ENCODE measurements around the gene NFYA. TPM values are rescaled to one million over a fixed set of nuclear protein-coding genes. Genes with fewer than 3 reads are reported as not detected.
A peak's percentile ranks its signal among the peaks of the same experiment; 100 is the strongest.

The NFYA gene
- total and polyA plus RNA-seq, 9 of the 15 experiments (the other 6 are each of a cell fraction or from before 2014, with no cell fraction given): 7.3 to 37.1 (median 21.8) TPM

DNA sequence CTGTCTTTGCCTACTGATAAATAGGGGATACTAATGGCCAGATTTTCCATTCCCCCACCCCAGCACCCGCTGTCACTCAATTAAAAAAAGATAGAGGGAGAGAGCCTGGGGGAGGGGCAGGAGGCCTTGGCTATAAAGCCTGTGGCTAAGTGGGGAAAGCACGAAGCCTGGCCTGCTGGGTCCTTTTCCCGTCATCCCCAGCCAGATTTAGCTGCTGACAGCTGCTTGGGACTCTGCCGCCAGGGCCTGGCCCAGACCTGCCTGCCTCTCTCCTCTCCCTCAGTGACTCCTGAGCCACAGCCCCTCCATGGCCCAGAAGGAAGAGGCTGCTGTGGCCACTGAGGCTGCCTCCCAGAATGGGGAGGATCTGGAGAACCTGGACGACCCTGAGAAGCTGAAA is 19.7 kb upstream of the NFYA start, which contains the start of gene APOBEC2:
Gene APOBEC2, plus strand, starts transcription at position 162 of the 400 bp plus-strand sequence. Its CDS starts 146 bp downstream, at position 308.
- TF ChIP-seq POLR2G (IDR thresholded peaks at IDR 0.05; ENCODE audit: low read depth, low read length) (0 out of 2 replicates have a peak, but pooled peaks have one; percentile 26), XRCC4 (IDR thresholded peaks at IDR 0.05; ENCODE audit: extremely low read depth, insufficient read depth, insufficient read length) (no peak)
- TF ChIP-seq, protein P1, sequence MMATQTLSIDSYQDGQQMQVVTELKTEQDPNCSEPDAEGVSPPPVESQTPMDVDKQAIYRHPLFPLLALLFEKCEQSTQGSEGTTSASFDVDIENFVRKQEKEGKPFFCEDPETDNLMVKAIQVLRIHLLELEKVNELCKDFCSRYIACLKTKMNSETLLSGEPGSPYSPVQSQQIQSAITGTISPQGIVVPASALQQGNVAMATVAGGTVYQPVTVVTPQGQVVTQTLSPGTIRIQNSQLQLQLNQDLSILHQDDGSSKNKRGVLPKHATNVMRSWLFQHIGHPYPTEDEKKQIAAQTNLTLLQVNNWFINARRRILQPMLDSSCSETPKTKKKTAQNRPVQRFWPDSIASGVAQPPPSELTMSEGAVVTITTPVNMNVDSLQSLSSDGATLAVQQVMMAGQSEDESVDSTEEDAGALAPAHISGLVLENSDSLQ (IDR thresholded peaks at IDR 0.05): peak; percentile 45; the same call in 1 of the 2 replicates
- TF ChIP-seq, protein P2, sequence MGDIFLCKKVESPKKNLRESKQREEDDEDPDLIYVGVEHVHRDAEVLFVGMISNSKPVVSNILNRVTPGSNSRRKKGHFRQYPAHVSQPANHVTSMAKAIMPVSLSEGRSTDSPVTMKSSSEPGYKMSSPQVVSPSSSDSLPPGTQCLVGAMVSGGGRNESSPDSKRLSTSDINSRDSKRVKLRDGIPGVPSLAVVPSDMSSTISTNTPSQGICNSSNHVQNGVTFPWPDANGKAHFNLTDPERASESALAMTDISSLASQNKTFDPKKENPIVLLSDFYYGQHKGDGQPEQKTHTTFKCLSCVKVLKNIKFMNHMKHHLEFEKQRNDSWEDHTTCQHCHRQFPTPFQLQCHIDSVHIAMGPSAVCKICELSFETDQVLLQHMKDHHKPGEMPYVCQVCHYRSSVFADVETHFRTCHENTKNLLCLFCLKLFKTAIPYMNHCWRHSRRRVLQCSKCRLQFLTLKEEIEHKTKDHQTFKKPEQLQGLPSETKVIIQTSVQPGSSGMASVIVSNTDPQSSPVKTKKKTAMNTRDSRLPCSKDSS (IDR thresholded peaks at IDR 0.05; ENCODE audit: low read depth, partially characterized antibody): no peak
- in situ Hi-C loops (cut with MboI): no loop called here
- WGBS (ENCODE audit: insufficient coverage, low coverage, missing lambda C conversion rate): 61% methylated on average over 5 of the region's 5 CpGs
- intact Hi-C loops (cut with micrococcal nuclease): no loop called here
- Histone ChIP-seq H3K9me3 (replicated peaks; ENCODE audit: control insufficient read depth, insufficient read depth, low read depth, low read length) (no peaks in the 10 kb centered on the region), H3K27me3 (ENCODE audit: control insufficient read depth in 2 of 2, insufficient read depth in 2 of 2, low read length in 2 of 2) (no peaks in the 10 kb centered on the region), H3K79me2 (ENCODE audit: control insufficient read depth, insufficient read depth, low read length) (no peaks in the 10 kb centered on the region), H3K9ac (ENCODE audit: insufficient read depth in 1 of 2, low read depth in 2 of 2, low read length in 2 of 2) (peak within 1 kb of the TSS in 1 of 2 experiments; percentile 36; a peak in 1 of 4 replicates), H3K9me1 (ENCODE audit: control insufficient read depth, insufficient read depth, low read length) (no peaks in the 10 kb centered on the region), H2AFZ (ENCODE audit: low read depth, low read length) (peak within 1 kb of the TSS; percentile 71), H3K4me3 (no peak within 1 kb of the TSS), H4K20me1 (replicated peaks; ENCODE audit: control insufficient read depth, insufficient read depth, low read length) (0 out of 2 replicates have a peak, but pooled peaks cover 4% of the 10 kb centered on the region), H3K4me1 (replicated peaks in 1 of 2; ENCODE audit: control insufficient read depth in 2 of 2, insufficient read depth in 2 of 2, low read length in 2 of 2) (peaks cover 6 to 22% of the 10 kb centered on the region in 2 experiments), H3K27ac (ENCODE audit: extremely low read depth, low read depth, low read length) (no peak within 1 kb of the TSS), H3K4me2 (ENCODE audit: insufficient read depth, low read length) (no peak within 1 kb of the TSS), H3K36me3 (ENCODE audit: control insufficient read depth, insufficient read depth, low read length) (no peaks in the 10 kb centered on the region)
- no TSS peak for BruUV-seq (replicated peaks)
- no peak for DNase-seq (ENCODE audit: extremely low read depth in 1 of 4, low spot score in 3 of 4)
- CTCF ChIA-PET (ENCODE audit: low intra/inter-chr PET ratio): no interaction called here
- no peak for FAIRE-seq
- POLR2A ChIA-PET: interaction anchor here (0.8 to 1.7 kb wide), 4 partner anchors 8 to 141 kb away, joined by 3 to 4 read pairs (median 3); no protein-coding TSS in a partner anchor
- ATAC-seq: no peak; the same call in 2 of the 3 replicates

Data from K562 (cell line).